ENCODE results near the gene TLDC2.

DNA sequence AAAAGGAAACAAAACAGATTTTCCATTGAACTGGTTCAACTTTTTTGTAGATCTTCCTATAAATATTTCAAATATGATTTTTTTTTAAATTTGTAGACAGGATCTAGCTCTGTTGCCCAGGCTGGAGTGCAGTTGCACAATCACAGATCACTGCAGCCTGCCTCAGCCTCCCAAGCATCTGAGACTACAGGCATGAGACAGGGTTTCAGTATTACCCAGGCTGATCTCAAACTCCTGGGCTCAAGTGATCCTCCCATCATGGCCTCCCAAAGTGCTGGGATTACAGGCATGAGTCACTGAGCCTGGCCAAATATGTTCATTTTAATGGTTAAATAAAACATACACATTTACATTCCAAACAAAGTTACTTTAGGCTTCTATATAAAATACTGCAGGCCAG is 42.0 kb downstream of the TLDC2 start:
- TF ChIP-seq, protein P1, sequence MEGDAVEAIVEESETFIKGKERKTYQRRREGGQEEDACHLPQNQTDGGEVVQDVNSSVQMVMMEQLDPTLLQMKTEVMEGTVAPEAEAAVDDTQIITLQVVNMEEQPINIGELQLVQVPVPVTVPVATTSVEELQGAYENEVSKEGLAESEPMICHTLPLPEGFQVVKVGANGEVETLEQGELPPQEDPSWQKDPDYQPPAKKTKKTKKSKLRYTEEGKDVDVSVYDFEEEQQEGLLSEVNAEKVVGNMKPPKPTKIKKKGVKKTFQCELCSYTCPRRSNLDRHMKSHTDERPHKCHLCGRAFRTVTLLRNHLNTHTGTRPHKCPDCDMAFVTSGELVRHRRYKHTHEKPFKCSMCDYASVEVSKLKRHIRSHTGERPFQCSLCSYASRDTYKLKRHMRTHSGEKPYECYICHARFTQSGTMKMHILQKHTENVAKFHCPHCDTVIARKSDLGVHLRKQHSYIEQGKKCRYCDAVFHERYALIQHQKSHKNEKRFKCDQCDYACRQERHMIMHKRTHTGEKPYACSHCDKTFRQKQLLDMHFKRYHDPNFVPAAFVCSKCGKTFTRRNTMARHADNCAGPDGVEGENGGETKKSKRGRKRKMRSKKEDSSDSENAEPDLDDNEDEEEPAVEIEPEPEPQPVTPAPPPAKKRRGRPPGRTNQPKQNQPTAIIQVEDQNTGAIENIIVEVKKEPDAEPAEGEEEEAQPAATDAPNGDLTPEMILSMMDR (IDR thresholded peaks at IDR 0.05; ENCODE audit: poor library complexity) = no peak
- TF ChIP-seq EZH2 (IDR thresholded peaks at IDR 0.05; ENCODE audit: borderline replicate concordance) (no peak), EZH2phosphoT487 (IDR thresholded peaks at IDR 0.05; ENCODE audit: low read depth, severe bottlenecking, unreplicated experiment) (no peak)

Measured in hepatocyte (in vitro differentiated cells).